ENCODE results near the gene GAL. TPM values are rescaled to one million over a fixed set of nuclear protein-coding genes. Genes with fewer than 3 reads are reported as not detected.

Gene GAL
- total RNA-seq, 1 donor from 2014 or later, result 1.5 TPM

DNA sequence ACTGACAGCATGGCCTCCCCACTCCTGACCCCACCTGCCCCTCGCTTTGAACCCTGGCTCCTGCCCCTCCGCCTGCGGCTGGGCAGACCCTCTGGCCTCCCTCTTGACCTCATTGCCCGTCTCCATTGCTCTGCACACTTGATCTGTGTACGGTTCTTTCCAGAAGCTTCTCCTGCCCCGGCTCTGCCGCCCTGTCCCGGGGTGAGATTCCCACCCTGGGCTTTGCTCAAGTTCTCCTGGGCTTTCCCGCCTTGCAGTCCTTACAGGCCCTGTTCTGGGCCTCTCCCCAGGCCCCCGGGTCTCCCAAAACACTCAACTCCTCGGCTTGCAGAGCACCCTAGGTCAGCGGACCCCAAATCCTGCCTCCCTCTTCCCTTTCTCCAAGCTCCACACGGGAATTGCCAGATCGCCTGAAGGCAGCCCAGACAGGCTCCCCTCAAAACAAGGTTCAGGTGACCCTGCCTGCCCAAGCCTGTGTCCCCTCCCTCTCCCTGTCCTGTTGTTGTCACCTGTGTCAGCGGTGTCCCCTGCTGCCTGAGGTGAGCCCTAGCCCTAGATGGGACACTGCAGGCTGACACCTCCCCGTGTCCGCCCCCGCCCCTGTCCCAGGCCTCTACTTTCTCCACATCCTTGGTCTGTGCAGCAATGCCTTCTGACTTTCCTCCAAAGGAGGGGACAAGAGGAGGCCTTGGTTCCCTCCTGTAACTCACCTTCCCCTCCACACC, 1.5 kb downstream of the GAL start:
- no peak for DNase-seq (ENCODE audit: low spot score, unreplicated experiment)
- peaks cover 19% of the 10 kb centered on the region for H3K4me1 Mint-ChIP-seq (ENCODE audit: low read depth)
- no peaks in the 10 kb centered on the region for H3K9me3 Mint-ChIP-seq (ENCODE audit: low read depth)
- H3K27me3 Mint-ChIP-seq, result peaks cover 83% of the 10 kb centered on the region
- H3K4me3 Mint-ChIP-seq (ENCODE audit: low read depth), result no peak overlapping the region
- TF ChIP-seq, protein P1, sequence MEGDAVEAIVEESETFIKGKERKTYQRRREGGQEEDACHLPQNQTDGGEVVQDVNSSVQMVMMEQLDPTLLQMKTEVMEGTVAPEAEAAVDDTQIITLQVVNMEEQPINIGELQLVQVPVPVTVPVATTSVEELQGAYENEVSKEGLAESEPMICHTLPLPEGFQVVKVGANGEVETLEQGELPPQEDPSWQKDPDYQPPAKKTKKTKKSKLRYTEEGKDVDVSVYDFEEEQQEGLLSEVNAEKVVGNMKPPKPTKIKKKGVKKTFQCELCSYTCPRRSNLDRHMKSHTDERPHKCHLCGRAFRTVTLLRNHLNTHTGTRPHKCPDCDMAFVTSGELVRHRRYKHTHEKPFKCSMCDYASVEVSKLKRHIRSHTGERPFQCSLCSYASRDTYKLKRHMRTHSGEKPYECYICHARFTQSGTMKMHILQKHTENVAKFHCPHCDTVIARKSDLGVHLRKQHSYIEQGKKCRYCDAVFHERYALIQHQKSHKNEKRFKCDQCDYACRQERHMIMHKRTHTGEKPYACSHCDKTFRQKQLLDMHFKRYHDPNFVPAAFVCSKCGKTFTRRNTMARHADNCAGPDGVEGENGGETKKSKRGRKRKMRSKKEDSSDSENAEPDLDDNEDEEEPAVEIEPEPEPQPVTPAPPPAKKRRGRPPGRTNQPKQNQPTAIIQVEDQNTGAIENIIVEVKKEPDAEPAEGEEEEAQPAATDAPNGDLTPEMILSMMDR (IDR thresholded peaks at IDR 0.05; ENCODE audit: unreplicated experiment), result no peak
- no peaks in the 10 kb centered on the region for H3K36me3 Mint-ChIP-seq (ENCODE audit: insufficient read depth)
- no peak overlapping the region for H3K27ac Mint-ChIP-seq

DNA sequence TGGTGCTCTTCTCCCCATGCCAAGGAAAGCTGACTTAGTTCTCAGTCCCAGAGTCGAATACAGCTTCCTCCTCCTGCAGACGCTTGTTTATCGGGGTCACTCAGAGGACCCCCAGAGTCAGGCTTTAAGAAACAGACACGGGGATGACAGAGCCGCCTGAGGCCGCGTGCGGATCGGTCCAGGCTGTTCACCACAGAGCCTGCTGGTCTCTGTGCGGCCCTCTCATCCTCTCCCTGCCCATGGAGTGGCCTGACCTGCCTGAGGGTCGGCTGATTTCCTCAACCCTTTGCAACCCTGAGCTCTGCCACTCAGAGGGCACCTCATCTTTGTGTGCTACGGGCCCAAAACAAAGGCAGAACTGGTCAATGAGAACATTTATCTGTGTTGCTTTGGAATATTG, 2.1 kb downstream of the GAL start:
- DNase-seq (ENCODE audit: low spot score, unreplicated experiment), result no peak
- no peaks in the 10 kb centered on the region for H3K9me3 Mint-ChIP-seq (ENCODE audit: low read depth)
- TF ChIP-seq, protein P1 (IDR thresholded peaks at IDR 0.05; ENCODE audit: unreplicated experiment), result no peak
- H3K27me3 Mint-ChIP-seq, result peaks cover 90% of the 10 kb centered on the region
- no peak overlapping the region for H3K27ac Mint-ChIP-seq
- peaks cover 19% of the 10 kb centered on the region for H3K4me1 Mint-ChIP-seq (ENCODE audit: low read depth)
- H3K36me3 Mint-ChIP-seq (ENCODE audit: insufficient read depth), result no peaks in the 10 kb centered on the region
- H3K4me3 Mint-ChIP-seq (ENCODE audit: low read depth), result no peak overlapping the region

DNA sequence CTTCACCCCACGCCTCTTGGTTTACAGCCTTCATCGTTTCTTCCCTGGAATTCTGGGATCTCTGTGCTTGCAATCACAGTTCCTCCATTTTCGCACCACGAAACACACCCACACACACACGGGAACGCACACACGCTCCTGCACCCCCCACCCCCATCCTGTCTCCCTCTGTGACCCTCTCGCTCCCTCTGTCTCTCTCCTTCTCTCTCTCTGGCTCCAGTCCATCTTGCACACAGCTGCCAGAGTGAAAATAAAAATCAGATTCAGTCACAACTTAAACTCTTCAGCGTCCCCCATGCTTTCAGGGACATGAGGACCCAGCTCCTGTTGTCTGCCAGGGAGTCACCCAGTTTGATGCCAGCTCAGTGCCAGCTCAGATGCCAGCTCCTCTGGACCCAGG, 3.0 kb downstream of the GAL start:
- H3K36me3 Mint-ChIP-seq (ENCODE audit: insufficient read depth), result no peaks in the 10 kb centered on the region
- no peak overlapping the region for H3K4me3 Mint-ChIP-seq (ENCODE audit: low read depth)
- H3K4me1 Mint-ChIP-seq (ENCODE audit: low read depth), result peaks cover 19% of the 10 kb centered on the region
- no peaks in the 10 kb centered on the region for H3K9me3 Mint-ChIP-seq (ENCODE audit: low read depth)
- TF ChIP-seq, protein P1 (IDR thresholded peaks at IDR 0.05; ENCODE audit: unreplicated experiment), result no peak
- peak overlapping the region; percentile 5 for H3K27ac Mint-ChIP-seq
- H3K27me3 Mint-ChIP-seq, result peaks cover 83% of the 10 kb centered on the region
- DNase-seq (ENCODE audit: low spot score, unreplicated experiment), result no peak

DNA sequence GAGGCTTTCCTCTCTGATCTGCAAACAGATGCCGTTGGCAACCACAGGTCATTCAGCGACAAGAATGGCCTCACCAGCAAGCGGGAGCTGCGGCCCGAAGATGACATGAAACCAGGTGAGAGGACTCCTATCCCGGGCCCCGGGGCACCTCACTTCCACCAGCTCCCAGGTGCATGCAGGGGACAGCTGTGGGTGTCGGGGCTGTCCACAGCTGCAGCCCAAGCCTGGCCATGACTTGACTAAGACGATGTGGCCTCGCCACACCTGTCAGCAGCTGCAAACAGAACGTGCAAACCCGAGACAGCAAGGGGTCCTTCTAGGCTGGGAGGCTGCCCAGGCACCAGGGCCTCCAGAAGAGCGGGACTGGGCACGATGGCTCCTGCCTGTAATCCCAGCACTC, 3.6 kb downstream of the GAL start:
- Mint-ChIP-seq H3K9me3 (ENCODE audit: low read depth) (no peaks in the 10 kb centered on the region), H3K4me1 (ENCODE audit: low read depth) (peaks cover 19% of the 10 kb centered on the region), H3K27ac (no peak overlapping the region), H3K4me3 (ENCODE audit: low read depth) (no peak overlapping the region), H3K27me3 (peaks cover 77% of the 10 kb centered on the region), H3K36me3 (ENCODE audit: insufficient read depth) (no peaks in the 10 kb centered on the region)
- DNase-seq (ENCODE audit: low spot score, unreplicated experiment), result no peak
- TF ChIP-seq, protein P1 (IDR thresholded peaks at IDR 0.05; ENCODE audit: unreplicated experiment), result no peak

DNA sequence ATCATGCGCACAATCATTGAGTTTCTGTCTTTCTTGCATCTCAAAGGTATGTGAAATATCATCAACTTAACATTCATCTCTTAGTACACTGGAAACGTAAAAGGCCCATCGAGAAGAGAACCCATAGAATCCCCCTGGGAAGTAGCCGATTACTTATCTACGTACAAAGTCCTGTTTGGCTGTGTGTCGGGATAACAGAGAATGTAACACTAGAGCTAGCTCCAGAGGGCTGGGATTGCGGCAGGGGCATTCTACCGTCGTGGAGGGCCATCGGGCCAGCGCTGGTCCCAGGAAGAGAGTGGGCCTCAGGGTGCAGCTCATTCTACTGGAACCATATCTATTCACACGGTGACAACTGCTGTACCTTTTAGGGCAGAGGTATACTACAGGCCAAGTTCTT, 4.5 kb downstream of the GAL start:
- H3K4me3 Mint-ChIP-seq (ENCODE audit: low read depth), result no peak overlapping the region
- H3K36me3 Mint-ChIP-seq (ENCODE audit: insufficient read depth), result no peaks in the 10 kb centered on the region
- H3K27ac Mint-ChIP-seq, result no peak overlapping the region
- H3K9me3 Mint-ChIP-seq (ENCODE audit: low read depth), result no peaks in the 10 kb centered on the region
- peaks cover 19% of the 10 kb centered on the region for H3K4me1 Mint-ChIP-seq (ENCODE audit: low read depth)
- TF ChIP-seq, protein P1 (IDR thresholded peaks at IDR 0.05; ENCODE audit: unreplicated experiment), result no peak
- peaks cover 77% of the 10 kb centered on the region for H3K27me3 Mint-ChIP-seq
- DNase-seq (ENCODE audit: low spot score, unreplicated experiment), result no peak

All from progenitor cell of endocrine pancreas (in vitro differentiated cells).